Neural progenitor cell (in vitro differentiated cells): ENCODE data around the gene HPRT1. TPM values are rescaled to one million over a fixed set of nuclear protein-coding genes. Genes with fewer than 3 reads are reported as not detected.
A peak's percentile ranks its signal among the peaks of the same experiment; 100 is the strongest.

Source experiments
- DNase-seq: peaks from one replicate; pipeline ENCODE4 v3.0.0-alpha.2; 2016; ENCODE audit warnings: low spot score
- H2AFZ ChIP-seq: fragments of 200-600 bp; sonication (generic); replicated peaks from 2 replicates; pipeline ENCODE4 v1.6.1; 2016; ENCODE audit warnings: antibody characterized with exemption
- H3F3A ChIP-seq: fragments of 200-600 bp; sonication (generic); 2 replicates; pipeline ENCODE4 v1.6.1; 2016; ENCODE audit warnings: antibody characterized with exemption, low read depth
- H3K27ac ChIP-seq: fragments of 200-600 bp; sonication (generic); 2 replicates; pipeline ENCODE4 v1.5.1; 2016; ENCODE audit warnings: mild to moderate bottlenecking
- H3K27me3 ChIP-seq: fragments of 200-600 bp; sonication (generic); 2 replicates; pipeline ENCODE4 v1.6.1; 2016; ENCODE audit warnings: mild to moderate bottlenecking, moderate library complexity
- H3K36me3 ChIP-seq: fragments of 200-600 bp; sonication (generic); 2 replicates; pipeline ENCODE4 v1.5.1; 2016
- H3K4me1 ChIP-seq: fragments of 200-600 bp; sonication (generic); 2 replicates; pipeline ENCODE4 v1.6.1; 2016; ENCODE audit warnings: mixed run types
- H3K4me2 ChIP-seq: fragments of 200-600 bp; sonication (generic); 2 replicates; pipeline ENCODE4 v1.6.1; 2016
- H3K4me3 ChIP-seq: fragments of 200-600 bp; sonication (generic); 2 replicates; pipeline ENCODE4 v1.5.1; 2016
- H3K79me2 ChIP-seq: fragments of 200-600 bp; sonication (generic); 2 replicates; pipeline ENCODE4 v1.6.1; 2016; ENCODE audit warnings: low read depth
- H3K9ac ChIP-seq: fragments of 200-600 bp; sonication (generic); 2 replicates; pipeline ENCODE4 v1.6.1; 2016
- H3K9me3 ChIP-seq: fragments of 200-600 bp; sonication (generic); 2 replicates; pipeline ENCODE4 v1.5.1; 2016; ENCODE audit warnings: low read depth
- H4K20me1 ChIP-seq: fragments of 200-600 bp; sonication (generic); 2 replicates; pipeline ENCODE4 v1.6.1; 2016; ENCODE audit warnings: low read depth
- H3K27ac Mint-ChIP-seq: 3 replicates; pipeline ENCODE4 v1.8.0; 2021; ENCODE audit warnings: mixed read lengths
- H3K27me3 Mint-ChIP-seq: 2 replicates; pipeline ENCODE4 v1.8.0; 2022; ENCODE audit warnings: low read depth, mild to moderate bottlenecking, inconsistent platforms, moderate library complexity, mixed read lengths; ENCODE audit not compliant: insufficient read depth
- H3K36me3 Mint-ChIP-seq: 3 replicates; pipeline ENCODE4 v1.8.0; 2021; ENCODE audit warnings: mixed read lengths
- H3K4me1 Mint-ChIP-seq: 3 replicates; pipeline ENCODE4 v1.8.0; 2021; ENCODE audit warnings: mixed read lengths
- H3K4me3 Mint-ChIP-seq: 3 replicates; pipeline ENCODE4 v1.8.0; 2021; ENCODE audit warnings: mild to moderate bottlenecking, moderate library complexity, mixed read lengths
- H3K9me3 Mint-ChIP-seq: 3 replicates; pipeline ENCODE4 v1.8.0; 2020; ENCODE audit warnings: mixed read lengths
- CTCF ChIP-seq: fragments of 200-600 bp; sonication (generic); IDR thresholded peaks from 2 replicates; pipeline ENCODE4 v1.5.1; 2017; ENCODE audit warnings: antibody characterized with exemption, mild to moderate bottlenecking
- EZH2 ChIP-seq: fragments of 200-600 bp; sonication (generic); IDR thresholded peaks from 2 replicates; pipeline ENCODE4 v1.6.1; 2017; ENCODE audit warnings: antibody characterized with exemption, mild to moderate bottlenecking, moderate library complexity
- EZH2phosphoT487 ChIP-seq: fragments of 200-600 bp; sonication (generic); IDR thresholded peaks from 2 replicates; pipeline ENCODE4 v1.6.1; 2017; ENCODE audit warnings: antibody characterized with exemption
- total RNA-seq: library from RNA; depleted of rRNA; stranded (reverse); fragments of >200 nt; gene quantifications from 2 replicates; pipeline ENCODE4 v1.2.3, GENCODE V29; 2015; ENCODE audit warnings: low replicate concordance

HPRT1 gene
- total RNA-seq, 1 donor from 2014 or later: 20.9 TPM

GRCh38 chrX:134542485-134542884 lies 82.5 kb downstream of the HPRT1 start:
- no peaks in the 10 kb centered on the region for H3K9me3 Mint-ChIP-seq
- Histone ChIP-seq H3K27me3 (peaks cover 41% of the 10 kb centered on the region), H3K4me2 (no peak overlapping the region), H3K4me3 (no peak overlapping the region), H3K27ac (no peak overlapping the region), H4K20me1 (no peaks in the 10 kb centered on the region), H3K79me2 (no peaks in the 10 kb centered on the region), H3K9ac (no peak overlapping the region), H3K9me3 (no peaks in the 10 kb centered on the region), H3K36me3 (no peaks in the 10 kb centered on the region), H3F3A (peaks cover 2% of the 10 kb centered on the region), H3K4me1 (no peaks in the 10 kb centered on the region), H2AFZ (no peak overlapping the region)
- no peak overlapping the region for H3K27ac Mint-ChIP-seq
- H3K36me3 Mint-ChIP-seq: peaks cover 3% of the 10 kb centered on the region
- peaks cover 26% of the 10 kb centered on the region for H3K27me3 Mint-ChIP-seq
- peaks cover 55% of the 10 kb centered on the region for H3K4me1 Mint-ChIP-seq
- peak overlapping the region; percentile 7 for H3K4me3 Mint-ChIP-seq
- DNase-seq: no peak
- TF ChIP-seq EZH2phosphoT487 (no peak), EZH2 (no peak), CTCF (no peak)

- no peak overlapping the region for H3K4me2 ChIP-seq
- Mint-ChIP-seq H3K27me3 (peaks cover 20% of the 10 kb centered on the region), H3K4me3 (no peak overlapping the region), H3K9me3 (no peaks in the 10 kb centered on the region), H3K36me3 (peaks cover 3% of the 10 kb centered on the region), H3K27ac (no peak overlapping the region), H3K4me1 (peaks cover 54% of the 10 kb centered on the region)
- H3K27ac ChIP-seq: no peak overlapping the region
- H3K4me1 ChIP-seq: peaks cover 7% of the 10 kb centered on the region
- no peak overlapping the region for H3K9ac ChIP-seq
- H3K4me3 ChIP-seq: no peak overlapping the region
- no peaks in the 10 kb centered on the region for H4K20me1 ChIP-seq
- no peaks in the 10 kb centered on the region for H3K36me3 ChIP-seq
- no peaks in the 10 kb centered on the region for H3K9me3 ChIP-seq
- H3K27me3 ChIP-seq: peaks cover 49% of the 10 kb centered on the region
- peaks cover 10% of the 10 kb centered on the region for H3F3A ChIP-seq
- H2AFZ ChIP-seq: no peak overlapping the region
- no peak for TF ChIP-seq EZH2
- no peak for TF ChIP-seq CTCF
- no peak for TF ChIP-seq EZH2phosphoT487
- H3K79me2 ChIP-seq: no peaks in the 10 kb centered on the region
- no peak for DNase-seq
These were observed 83.3 kb downstream of the HPRT1 start for GRCh38 chrX:134543288-134543687.

GRCh38 chrX:134544135-134544512 lies 84.2 kb downstream of the HPRT1 start:
- Histone ChIP-seq H3K4me3 (peak overlapping the region; percentile 44), H3K9me3 (no peaks in the 10 kb centered on the region), H3K79me2 (no peaks in the 10 kb centered on the region), H3K4me2 (peak overlapping the region; percentile 73), H3K9ac (no peak overlapping the region), H3K27me3 (peaks cover 57% of the 10 kb centered on the region), H3K36me3 (no peaks in the 10 kb centered on the region), H3F3A (peaks cover 18% of the 10 kb centered on the region), H2AFZ (no peak overlapping the region), H4K20me1 (no peaks in the 10 kb centered on the region), H3K27ac (no peak overlapping the region), H3K4me1 (peaks cover 10% of the 10 kb centered on the region)
- H3K4me1 Mint-ChIP-seq: peaks cover 56% of the 10 kb centered on the region
- H3K27ac Mint-ChIP-seq: no peak overlapping the region
- TF ChIP-seq CTCF (no peak), EZH2 (no peak)
- H3K9me3 Mint-ChIP-seq: no peaks in the 10 kb centered on the region
- peaks cover 26% of the 10 kb centered on the region for H3K27me3 Mint-ChIP-seq
- DNase-seq: no peak
- peaks cover 3% of the 10 kb centered on the region for H3K36me3 Mint-ChIP-seq
- peak overlapping the region; percentile 77 for H3K4me3 Mint-ChIP-seq
